Muscle of leg (tissue), 11 donors: ENCODE measurements around the gene BAIAP2. TPM values are rescaled to one million over a fixed set of nuclear protein-coding genes. Genes with fewer than 3 reads are reported as not detected.

ENCODE experiments used
- DNase-seq: peaks from one replicate; pipeline ENCODE4 v3.0.0; 2013
- H3K27ac ChIP-seq: one replicate; pipeline ENCODE4 v1.5.1; 2013; ENCODE audit warnings: mild to moderate bottlenecking, low read length, control low read depth
- H3K27me3 ChIP-seq: one replicate; pipeline ENCODE4 v1.6.1; 2013; ENCODE audit warnings: low read length; ENCODE audit not compliant: control insufficient read depth, insufficient read depth
- H3K36me3 ChIP-seq: one replicate; pipeline ENCODE4 v1.6.1; 2013; ENCODE audit warnings: low read length; ENCODE audit not compliant: control insufficient read depth, insufficient read depth
- H3K4me1 ChIP-seq: one replicate; pipeline ENCODE4 v1.6.1; 2013; ENCODE audit warnings: low read length; ENCODE audit not compliant: control insufficient read depth, insufficient read depth
- H3K4me3 ChIP-seq: one replicate; pipeline ENCODE4 v1.5.1; 2013; ENCODE audit warnings: low read length, control low read depth
- H3K9me3 ChIP-seq: replicated peaks from 2 replicates; pipeline ENCODE4 v1.6.1; 2013; ENCODE audit warnings: low read depth, low read length; ENCODE audit not compliant: control insufficient read depth
- WGBS: methylation state at CpG from one replicate; pipeline ENCODE4 v1.1.5; 2013; ENCODE audit warnings: missing lambda C conversion rate; ENCODE audit not compliant: insufficient coverage; 5-methylcytosine and 5-hydroxymethylcytosine counted together
- polyA plus RNA-seq, 8 donors: library from polyadenylated mRNA; unstranded; fragments of 120-200 nt; gene quantifications; one replicate each; pipeline versions ENCODE4 v1.2.1 to v1.2.3, GENCODE V29; 2013; ENCODE audit warnings: inconsistent platforms in 1 of 8, low replicate concordance in 1 of 8; ENCODE audit not compliant: insufficient read length in 8 of 8, insufficient read depth in 1 of 8
- total RNA-seq: library from RNA; stranded (reverse); fragments of 120-200 nt; gene quantifications from one replicate; pipeline ENCODE4 v1.2.4, GENCODE V29; 2013

Gene BAIAP2
- total and polyA plus RNA-seq, 9 donors = 11.6 to 24.7 (median 17.1) TPM

DNA sequence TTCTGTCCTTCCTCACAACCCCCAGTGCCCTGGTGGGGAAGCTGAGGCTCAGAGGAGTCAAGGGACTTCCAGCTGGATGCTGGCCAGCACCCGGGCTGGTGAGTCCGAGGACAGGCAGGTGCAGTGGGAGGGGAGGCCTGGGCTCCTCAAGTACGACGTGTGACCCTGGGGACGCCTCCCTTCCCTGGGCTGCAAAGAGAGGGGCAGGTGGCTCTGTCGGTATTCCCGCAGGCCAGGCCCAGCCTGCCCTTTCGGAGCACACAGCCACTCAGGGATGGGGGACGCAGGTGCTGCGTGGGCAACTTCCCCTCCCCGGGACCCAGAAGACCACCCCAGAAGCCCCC, 97.2 kb downstream of the BAIAP2 start:
- Histone ChIP-seq H3K36me3 (no peaks in the 10 kb centered on the region), H3K4me3 (no peak overlapping the region), H3K27ac (no peak overlapping the region), H3K9me3 (no peaks in the 10 kb centered on the region), H3K4me1 (peaks cover 11% of the 10 kb centered on the region), H3K27me3 (no peaks in the 10 kb centered on the region)
- 42% methylated on average over 4 of the region's 11 CpGs for WGBS
- DNase-seq = no peak

- H3K27me3 ChIP-seq = no peaks in the 10 kb centered on the region
- H3K27ac ChIP-seq = no peak overlapping the region
- peaks cover 8% of the 10 kb centered on the region for H3K4me1 ChIP-seq
- no peaks in the 10 kb centered on the region for H3K36me3 ChIP-seq
- H3K9me3 ChIP-seq = no peaks in the 10 kb centered on the region
- DNase-seq = no peak
- 71% methylated on average over 17 of the region's 22 CpGs for WGBS
- H3K4me3 ChIP-seq = no peak overlapping the region
These were observed 98.1 kb downstream of the BAIAP2 start for GRCh38 chr17:81132770-81133723.

DNA sequence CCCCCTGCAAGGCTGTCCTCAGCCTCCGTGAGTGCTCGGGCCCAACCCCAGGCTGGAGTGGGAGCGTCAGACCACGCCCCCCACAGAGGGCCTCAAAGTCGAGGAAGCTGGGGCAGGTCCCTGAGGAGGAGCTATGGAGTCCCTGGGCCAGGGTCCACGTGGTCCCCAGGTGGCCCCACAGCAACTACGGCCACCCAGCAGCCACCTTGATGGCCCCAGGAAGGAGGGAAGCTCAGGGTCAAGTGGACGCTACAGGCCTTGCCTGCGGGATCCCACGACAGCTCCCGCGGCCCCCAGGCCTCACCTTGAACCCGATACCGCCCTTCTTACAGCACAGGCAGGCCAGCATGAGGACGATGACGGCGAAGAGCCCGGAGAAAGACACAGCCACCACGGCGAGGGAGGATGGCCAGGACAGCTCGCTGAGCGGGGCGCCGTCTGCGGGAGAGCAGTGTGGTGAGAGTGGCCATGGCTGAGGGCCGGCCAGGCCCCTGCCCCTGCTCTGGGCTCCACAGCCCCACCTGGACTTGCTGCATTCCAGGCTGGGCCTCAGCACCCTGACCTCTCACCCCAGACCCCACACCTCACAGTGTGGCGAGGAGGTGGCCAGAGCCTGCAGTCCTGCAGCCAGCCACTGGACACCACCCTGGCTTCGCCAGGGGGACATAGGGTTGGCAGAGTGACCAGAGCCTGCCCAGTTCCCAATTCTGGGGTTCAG, 99.3 kb downstream of the BAIAP2 start:
- Histone ChIP-seq H3K9me3 (no peaks in the 10 kb centered on the region), H3K4me3 (no peak overlapping the region), H3K36me3 (no peaks in the 10 kb centered on the region), H3K4me1 (peaks cover 8% of the 10 kb centered on the region), H3K27ac (no peak overlapping the region), H3K27me3 (no peaks in the 10 kb centered on the region)
- 65% methylated on average over 19 of the region's 28 CpGs for WGBS
- DNase-seq = no peak

GRCh38 chr17:81135505-81136278, 100.7 kb downstream of the BAIAP2 start:
- 73% methylated on average over 27 of the region's 28 CpGs for WGBS
- Histone ChIP-seq H3K9me3 (no peaks in the 10 kb centered on the region), H3K4me1 (peaks cover 8% of the 10 kb centered on the region), H3K4me3 (no peak overlapping the region), H3K36me3 (no peaks in the 10 kb centered on the region), H3K27ac (no peak overlapping the region), H3K27me3 (no peaks in the 10 kb centered on the region)
- no peak for DNase-seq

- no peaks in the 10 kb centered on the region for H3K27me3 ChIP-seq
- no peak for DNase-seq
- peaks cover 8% of the 10 kb centered on the region for H3K4me1 ChIP-seq
- no peak overlapping the region for H3K27ac ChIP-seq
- no peak overlapping the region for H3K4me3 ChIP-seq
- no peaks in the 10 kb centered on the region for H3K36me3 ChIP-seq
- no peaks in the 10 kb centered on the region for H3K9me3 ChIP-seq
- 69% methylated on average over 5 of the region's 8 CpGs for WGBS
These were observed 101.4 kb downstream of the BAIAP2 start for GRCh38 chr17:81136366-81136765.

DNA sequence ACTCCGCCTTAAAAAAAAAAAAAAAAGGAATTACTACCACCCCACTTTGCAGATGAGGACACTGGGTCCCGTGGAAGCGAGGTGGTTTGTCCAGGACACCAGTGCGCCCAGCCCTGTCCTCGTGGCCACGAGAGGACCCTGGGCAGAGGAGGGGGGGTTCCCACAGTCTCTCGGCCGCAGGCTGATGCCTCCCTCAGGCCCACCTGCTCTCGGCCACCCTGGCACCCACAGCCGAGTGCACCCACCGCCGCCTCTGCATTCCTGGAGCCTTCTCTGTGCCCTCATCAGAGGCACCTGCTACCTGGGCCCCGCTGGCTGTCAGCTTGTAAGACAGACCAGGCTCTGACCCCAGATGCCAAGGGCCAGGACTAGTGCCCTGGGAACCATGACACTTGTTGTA, 102.3 kb downstream of the BAIAP2 start:
- Histone ChIP-seq H3K27ac (no peak overlapping the region), H3K36me3 (no peaks in the 10 kb centered on the region), H3K27me3 (no peaks in the 10 kb centered on the region), H3K4me3 (no peak overlapping the region), H3K4me1 (peaks cover 8% of the 10 kb centered on the region), H3K9me3 (no peaks in the 10 kb centered on the region)
- WGBS = 86% methylated on average over 8 of the region's 13 CpGs
- DNase-seq = no peak

DNA sequence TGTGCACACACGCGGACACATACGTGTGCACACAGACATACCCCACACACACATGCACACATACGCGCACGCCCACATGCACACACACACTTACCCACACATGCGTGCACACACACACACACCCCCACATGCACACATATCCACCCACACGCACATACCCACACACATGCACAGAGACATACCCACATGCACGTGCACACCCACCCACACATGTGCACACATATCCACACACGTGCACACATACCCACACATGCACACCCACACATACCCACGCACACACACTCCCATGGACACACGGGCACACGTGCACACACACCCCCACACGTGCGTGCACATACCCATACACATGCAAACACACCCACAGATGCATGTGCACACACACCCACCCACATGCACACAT, 103.1 kb downstream of the BAIAP2 start:
- Histone ChIP-seq H3K4me1 (peaks cover 16% of the 10 kb centered on the region), H3K27me3 (no peaks in the 10 kb centered on the region), H3K27ac (no peak overlapping the region), H3K9me3 (no peaks in the 10 kb centered on the region), H3K4me3 (no peak overlapping the region), H3K36me3 (no peaks in the 10 kb centered on the region)
- WGBS = 90% methylated on average over 15 of the region's 15 CpGs
- DNase-seq = no peak

DNA sequence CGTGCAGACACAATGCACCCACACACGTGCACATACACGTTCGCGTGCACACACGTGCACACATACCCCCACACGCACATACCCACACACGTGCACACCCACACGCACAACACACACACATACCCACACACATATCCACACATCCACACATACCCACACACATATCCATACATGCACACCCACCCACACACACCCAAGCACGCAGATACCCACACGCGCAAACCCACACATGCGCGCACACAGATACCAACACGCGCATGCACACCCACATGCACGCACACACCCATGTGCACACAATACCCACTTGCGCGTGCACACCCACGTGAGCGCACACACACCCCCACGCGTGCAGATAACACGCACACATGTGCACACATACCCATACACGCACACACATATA, 103.5 kb downstream of the BAIAP2 start:
- 94% methylated on average over 23 of the region's 25 CpGs for WGBS
- no peak overlapping the region for H3K27ac ChIP-seq
- no peak for DNase-seq
- H3K36me3 ChIP-seq = no peaks in the 10 kb centered on the region
- no peaks in the 10 kb centered on the region for H3K27me3 ChIP-seq
- H3K9me3 ChIP-seq = no peaks in the 10 kb centered on the region
- H3K4me3 ChIP-seq = no peak overlapping the region
- peaks cover 18% of the 10 kb centered on the region for H3K4me1 ChIP-seq

- peaks cover 18% of the 10 kb centered on the region for H3K4me1 ChIP-seq
- H3K27me3 ChIP-seq = no peaks in the 10 kb centered on the region
- no peaks in the 10 kb centered on the region for H3K36me3 ChIP-seq
- no peak for DNase-seq
- no peak overlapping the region for H3K4me3 ChIP-seq
- no peak overlapping the region for H3K27ac ChIP-seq
- H3K9me3 ChIP-seq = no peaks in the 10 kb centered on the region
- WGBS = 67% methylated on average over 8 of the region's 8 CpGs
These were observed 104.5 kb downstream of the BAIAP2 start for GRCh38 chr17:81139428-81139827.

DNA sequence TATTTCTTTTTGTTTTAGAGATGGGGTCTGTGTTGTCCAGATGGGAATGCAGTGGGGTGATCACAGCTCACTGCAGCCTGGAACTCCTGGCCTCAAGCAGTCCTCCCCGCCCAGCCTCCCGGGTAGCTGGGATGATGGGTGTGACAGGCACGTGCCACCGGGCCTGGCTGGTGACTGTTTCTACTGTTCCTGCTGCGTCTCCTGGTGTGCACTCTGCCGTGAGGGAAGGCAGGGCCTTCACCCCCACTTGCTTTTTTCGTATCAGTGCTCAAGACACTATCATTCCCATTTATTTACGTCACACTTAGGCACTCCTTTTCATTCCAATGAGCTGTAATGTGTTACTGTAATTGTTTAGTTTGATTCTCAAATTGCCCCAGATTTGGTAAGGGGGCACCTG, 105.1 kb downstream of the BAIAP2 start:
- DNase-seq = no peak
- Histone ChIP-seq H3K27me3 (no peaks in the 10 kb centered on the region), H3K27ac (no peak overlapping the region), H3K4me3 (no peak overlapping the region), H3K4me1 (peaks cover 18% of the 10 kb centered on the region), H3K36me3 (no peaks in the 10 kb centered on the region), H3K9me3 (no peaks in the 10 kb centered on the region)
- 67% methylated on average over 4 of the region's 8 CpGs for WGBS
